DOHH2 (cell line): ENCODE data around the gene COL26A1.

Source experiments
- CTCF ChIP-seq: fragments of 200-600 bp; sonication (generic); IDR thresholded peaks from one replicate; pipeline ENCODE4 v1.5.1; 2014; ENCODE audit warnings: antibody characterized with exemption, mild to moderate bottlenecking, low read depth, low read length; ENCODE audit not compliant: poor library complexity, severe bottlenecking
- EZH2phosphoT487 ChIP-seq: fragments of 200-600 bp; sonication (generic); IDR thresholded peaks from 2 replicates; pipeline ENCODE4 v1.6.1; 2017; ENCODE audit warnings: borderline replicate concordance, mild to moderate bottlenecking, antibody characterized with exemption, low read length, moderate library complexity, mixed read lengths

- TF ChIP-seq CTCF (no peak), EZH2phosphoT487 (no peak)
Measured at GRCh38 chr7:101527844-101528667, 165.4 kb downstream of the COL26A1 start.
